HEK293 (cell line): Measurements from ENCODE around the gene CFAP107.

Source experiments
- CTCF ChIP-seq: fragments of 450-650 bp; formaldehyde crosslinking; IDR thresholded peaks from 2 replicates; pipeline ENCODE4 v1.5.1; 2016; ENCODE audit warnings: missing biosample characterization, missing genetic modification characterization
- FEZF1 ChIP-seq: fragments of 450-650 bp; formaldehyde crosslinking; IDR thresholded peaks from 2 replicates; pipeline ENCODE4 v1.5.1; 2016; ENCODE audit warnings: missing biosample characterization, missing genetic modification characterization
- PRDM10 ChIP-seq: fragments of 450-650 bp; formaldehyde crosslinking; IDR thresholded peaks from 2 replicates; pipeline ENCODE4 v1.5.1; 2016; ENCODE audit warnings: missing biosample characterization, missing genetic modification characterization
- ZNF133 ChIP-seq: fragments of 450-650 bp; formaldehyde crosslinking; IDR thresholded peaks from 2 replicates; pipeline ENCODE4 v1.5.1; 2016; ENCODE audit warnings: missing biosample characterization, missing genetic modification characterization
- ZNF239 ChIP-seq: fragments of 450-650 bp; formaldehyde crosslinking; IDR thresholded peaks from 2 replicates; pipeline ENCODE4 v1.5.1; 2016; ENCODE audit warnings: missing biosample characterization, missing genetic modification characterization
- ZNF274 ChIP-seq, 2 experiments: fragments of 200-500 bp in 1 of 2; fragments of 450-650 bp in 1 of 2; sonication (Bioruptor generic) in 1 of 2; formaldehyde crosslinking in 1 of 2; IDR thresholded peaks; 2 replicates each; pipeline versions ENCODE4 v1.5.1 to v1.6.1; 2014 to 2016; ENCODE audit warnings: borderline replicate concordance in 1 of 2, inconsistent platforms in 1 of 2, low read length in 1 of 2, missing biosample characterization in 1 of 2, missing genetic modification characterization in 1 of 2
- ZNF423 ChIP-seq: fragments of 450-650 bp; formaldehyde crosslinking; IDR thresholded peaks from 2 replicates; pipeline ENCODE4 v1.5.1; 2016; ENCODE audit warnings: missing biosample characterization, missing genetic modification characterization
- ZNF792 ChIP-seq: fragments of 450-650 bp; formaldehyde crosslinking; IDR thresholded peaks from 2 replicates; pipeline ENCODE4 v1.5.1; 2016; ENCODE audit warnings: missing biosample characterization, missing genetic modification characterization
- ZNF830 ChIP-seq: fragments of 450-650 bp; IDR thresholded peaks from 2 replicates; pipeline ENCODE4 v1.5.0; 2018; ENCODE audit warnings: missing biosample characterization, missing genetic modification characterization, low read depth, mild to moderate bottlenecking, moderate library complexity
- TF ChIP-seq, protein P1 (sequence below): fragments of 450-650 bp; formaldehyde crosslinking; IDR thresholded peaks from 2 replicates; pipeline ENCODE4 v1.5.1; 2017; ENCODE audit warnings: missing biosample characterization, mild to moderate bottlenecking, missing genetic modification characterization, moderate library complexity
- TF ChIP-seq, protein P2 (sequence below): fragments of 450-650 bp; formaldehyde crosslinking; IDR thresholded peaks from 2 replicates; pipeline ENCODE4 v1.5.1; 2016; ENCODE audit warnings: missing biosample characterization, missing genetic modification characterization
- TF ChIP-seq, protein P3 (sequence below): fragments of 450-650 bp; formaldehyde crosslinking; IDR thresholded peaks from 2 replicates; pipeline ENCODE4 v1.5.1; 2016; ENCODE audit warnings: missing biosample characterization, missing genetic modification characterization

DNA sequence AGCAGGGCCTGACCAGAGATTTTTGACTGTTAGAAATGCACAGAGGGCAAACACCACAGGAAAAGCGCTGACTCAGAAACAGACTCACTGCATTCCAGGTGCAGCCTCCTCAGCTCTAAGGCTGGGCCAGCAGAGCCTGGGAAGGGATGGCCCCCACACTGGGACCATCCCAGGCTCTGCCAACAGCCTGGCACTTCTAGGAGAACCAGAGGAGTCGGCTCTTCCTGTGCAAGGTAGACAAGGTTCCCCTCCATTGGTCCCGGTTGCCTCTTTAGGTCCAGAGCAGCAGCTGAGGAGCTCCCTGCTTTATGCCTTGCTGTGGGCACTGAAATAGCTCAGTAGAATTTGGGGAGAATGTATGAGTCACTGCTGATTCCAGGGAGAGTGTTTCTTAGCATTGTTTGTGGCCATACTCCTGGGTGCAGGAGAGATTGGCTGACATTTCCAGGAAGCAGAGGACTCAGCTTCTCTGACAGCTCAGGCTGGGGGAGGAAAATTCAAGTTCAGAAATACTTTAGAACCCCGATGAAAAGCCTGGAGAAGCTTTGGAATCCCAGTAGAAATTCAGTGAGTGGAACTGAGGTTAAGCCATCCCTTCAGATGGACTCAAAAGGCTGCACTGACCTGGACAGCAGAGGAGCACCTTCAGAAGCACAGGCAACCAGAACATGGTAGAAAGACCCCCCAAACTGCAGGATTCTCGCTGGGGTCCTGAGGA lies 64.8 kb downstream of the CFAP107 start:
- TF ChIP-seq ZNF792 (tag by site-specific recombination) (no peak), PRDM10 (tag by site-specific recombination) (no peak), ZNF830 (tag by site-specific recombination) (no peak), FEZF1 (tag by site-specific recombination) (no peak), CTCF (tag by site-specific recombination) (no peak), ZNF423 (tag by site-specific recombination) (no peak), ZNF133 (tag by site-specific recombination) (no peak), ZNF274 (IDR thresholded peaks at IDR 0.05; ENCODE audit: low read length) (no peak), ZNF274 (tag by site-specific recombination; IDR thresholded peaks at IDR 0.05; ENCODE audit: borderline replicate concordance) (no peak), ZNF239 (no peak)
- TF ChIP-seq, protein P1, sequence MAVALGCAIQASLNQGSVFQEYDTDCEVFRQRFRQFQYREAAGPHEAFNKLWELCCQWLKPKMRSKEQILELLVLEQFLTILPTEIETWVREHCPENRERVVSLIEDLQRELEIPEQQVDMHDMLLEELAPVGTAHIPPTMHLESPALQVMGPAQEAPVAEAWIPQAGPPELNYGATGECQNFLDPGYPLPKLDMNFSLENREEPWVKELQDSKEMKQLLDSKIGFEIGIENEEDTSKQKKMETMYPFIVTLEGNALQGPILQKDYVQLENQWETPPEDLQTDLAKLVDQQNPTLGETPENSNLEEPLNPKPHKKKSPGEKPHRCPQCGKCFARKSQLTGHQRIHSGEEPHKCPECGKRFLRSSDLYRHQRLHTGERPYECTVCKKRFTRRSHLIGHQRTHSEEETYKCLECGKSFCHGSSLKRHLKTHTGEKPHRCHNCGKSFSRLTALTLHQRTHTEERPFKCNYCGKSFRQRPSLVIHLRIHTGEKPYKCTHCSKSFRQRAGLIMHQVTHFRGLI (tag by site-specific recombination) = no peak
- TF ChIP-seq, protein P2, sequence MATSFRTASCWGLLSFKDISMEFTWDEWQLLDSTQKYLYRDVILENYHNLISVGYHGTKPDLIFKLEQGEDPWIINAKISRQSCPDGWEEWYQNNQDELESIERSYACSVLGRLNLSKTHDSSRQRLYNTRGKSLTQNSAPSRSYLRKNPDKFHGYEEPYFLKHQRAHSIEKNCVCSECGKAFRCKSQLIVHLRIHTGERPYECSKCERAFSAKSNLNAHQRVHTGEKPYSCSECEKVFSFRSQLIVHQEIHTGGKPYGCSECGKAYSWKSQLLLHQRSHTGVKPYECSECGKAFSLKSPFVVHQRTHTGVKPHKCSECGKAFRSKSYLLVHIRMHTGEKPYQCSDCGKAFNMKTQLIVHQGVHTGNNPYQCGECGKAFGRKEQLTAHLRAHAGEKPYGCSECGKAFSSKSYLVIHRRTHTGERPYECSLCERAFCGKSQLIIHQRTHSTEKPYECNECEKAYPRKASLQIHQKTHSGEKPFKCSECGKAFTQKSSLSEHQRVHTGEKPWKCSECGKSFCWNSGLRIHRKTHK (tag by site-specific recombination) = no peak
- TF ChIP-seq, protein P3, sequence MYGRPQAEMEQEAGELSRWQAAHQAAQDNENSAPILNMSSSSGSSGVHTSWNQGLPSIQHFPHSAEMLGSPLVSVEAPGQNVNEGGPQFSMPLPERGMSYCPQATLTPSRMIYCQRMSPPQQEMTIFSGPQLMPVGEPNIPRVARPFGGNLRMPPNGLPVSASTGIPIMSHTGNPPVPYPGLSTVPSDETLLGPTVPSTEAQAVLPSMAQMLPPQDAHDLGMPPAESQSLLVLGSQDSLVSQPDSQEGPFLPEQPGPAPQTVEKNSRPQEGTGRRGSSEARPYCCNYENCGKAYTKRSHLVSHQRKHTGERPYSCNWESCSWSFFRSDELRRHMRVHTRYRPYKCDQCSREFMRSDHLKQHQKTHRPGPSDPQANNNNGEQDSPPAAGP = no peak
